Small intestine (tissue), 7 donors: ENCODE measurements around the gene CTNNAL1. TPM values are rescaled to one million over a fixed set of nuclear protein-coding genes. Genes with fewer than 3 reads are reported as not detected.
"Not testable (repeated sequence)": the region's sequence is repeated elsewhere in the genome, so short reads cannot be mapped to it uniquely, and the experiment has no call there.

Experiments
- DNase-seq, 2 donors: peaks; one replicate each; pipeline versions ENCODE4 v3.0.0 to v3.0.0-alpha.2; 2013
- FAIRE-seq: peaks from 2 replicates; lab custom pipeline; 2012; peaks lifted over from hg19 to GRCh38; lab: Jason Lieb, UNC
- H3K27ac ChIP-seq, 3 donors: one replicate each; pipeline ENCODE4 v1.5.1; 2013; ENCODE audit warnings: low read length in 2 of 3, mild to moderate bottlenecking in 2 of 3, control low read depth in 1 of 3, inconsistent platforms in 1 of 3, low read depth in 1 of 3, moderate library complexity in 1 of 3
- H3K27me3 ChIP-seq, 3 donors: one replicate each; pipeline ENCODE4 v1.6.1; 2013; ENCODE audit warnings: low read length in 3 of 3, inconsistent platforms in 1 of 3; ENCODE audit not compliant: control insufficient read depth in 3 of 3, insufficient read depth in 3 of 3
- H3K36me3 ChIP-seq, 3 donors: one replicate each; pipeline ENCODE4 v1.6.1; 2013; ENCODE audit warnings: low read length in 3 of 3, inconsistent platforms in 1 of 3, low read depth in 1 of 3, mild to moderate bottlenecking in 1 of 3, moderate library complexity in 1 of 3; ENCODE audit not compliant: control insufficient read depth in 3 of 3, insufficient read depth in 2 of 3
- H3K4me1 ChIP-seq, 3 donors: one replicate each; pipeline ENCODE4 v1.6.1; 2013; ENCODE audit warnings: low read length in 2 of 3, inconsistent platforms in 1 of 3, low read depth in 1 of 3, mild to moderate bottlenecking in 1 of 3, moderate library complexity in 1 of 3; ENCODE audit not compliant: control insufficient read depth in 3 of 3, insufficient read depth in 2 of 3
- H3K4me3 ChIP-seq, 3 donors: one replicate each; pipeline ENCODE4 v1.5.1; 2013; ENCODE audit warnings: low read length in 3 of 3, control low read depth in 1 of 3, inconsistent platforms in 1 of 3, low read depth in 1 of 3, mild to moderate bottlenecking in 1 of 3, moderate library complexity in 1 of 3
- H3K9me3 ChIP-seq, 2 donors: one replicate each; pipeline ENCODE4 v1.6.1; 2013; ENCODE audit warnings: low read depth in 1 of 2, low read length in 1 of 2; ENCODE audit not compliant: control insufficient read depth in 2 of 2, insufficient read depth in 1 of 2
- WGBS, 3 donors: extraction: QIAGEN DNeasy Blood & Tissue Kit; methylation state at CpG; one replicate each; pipeline ENCODE4 v1.1.7; 2013; 5-methylcytosine and 5-hydroxymethylcytosine counted together
- polyA plus RNA-seq, 4 donors: library from polyadenylated mRNA; stranded (reverse) in 3 of 4; unstranded in 1 of 4; fragments of 200-250 nt in 3 of 4; fragments of 120-200 nt in 1 of 4; gene quantifications; one replicate each; pipeline versions ENCODE4 v1.2.1 to v1.2.3, GENCODE V29; 2013
- donor health status: healthy with polysubstance abuse.
- donor health status: control.
- donor health status: control.
- donor health status: Bipolar disorder and iron deficiency.
- donor health status: healthy.

CTNNAL1 gene
- polyA plus RNA-seq, 4 donors, result 7.8 to 26.6 (median 20.8) TPM

GRCh38 chr9:108928386-108928785 is 84.9 kb downstream of the CTNNAL1 start:
- DNase-seq (no peak), FAIRE-seq (no peak)
- peaks cover 3 to 19% (median 14%) of the 10 kb centered on the region in 3 donors for H3K36me3 ChIP-seq
- H3K27me3 ChIP-seq, result no peaks in the 10 kb centered on the region
- no peak overlapping the region for H3K27ac ChIP-seq
- H3K4me1 ChIP-seq, result peaks cover 0 to 4% (median 3%) of the 10 kb centered on the region in 3 donors
- H3K9me3 ChIP-seq, result no peaks in the 10 kb centered on the region
- WGBS, 3 donors, result 67 to 91% (median 87%) methylated on average over 2 of the region's 2 CpGs
- H3K4me3 ChIP-seq, result no peak overlapping the region

DNA sequence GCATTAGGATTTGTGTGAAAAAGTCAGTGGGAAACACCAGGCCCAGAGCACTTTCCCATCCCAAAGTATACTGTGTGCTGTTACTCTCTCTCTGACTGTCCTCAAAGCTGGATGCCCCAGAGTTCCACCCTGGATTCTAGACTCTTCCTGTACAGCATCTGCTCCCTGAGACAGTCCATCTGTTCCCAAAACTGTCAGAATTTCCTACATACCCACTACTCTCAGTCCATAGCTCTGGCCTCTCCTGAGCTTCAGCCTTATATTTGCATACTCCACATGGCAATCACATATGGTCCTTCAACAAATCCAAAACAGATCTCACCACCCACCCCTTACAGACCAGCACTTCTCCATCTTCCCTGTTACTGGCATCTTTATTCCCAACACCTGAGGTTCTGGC is 88.8 kb downstream of the CTNNAL1 start:
- H3K27me3 ChIP-seq, result no peaks in the 10 kb centered on the region
- no peaks in the 10 kb centered on the region for H3K9me3 ChIP-seq
- no peak for DNase-seq
- no peak for FAIRE-seq
- no peak overlapping the region for H3K4me3 ChIP-seq
- H3K4me1 ChIP-seq, result no peaks in the 10 kb centered on the region
- H3K27ac ChIP-seq, result no peak overlapping the region
- peaks cover 7 to 19% (median 19%) of the 10 kb centered on the region in 3 donors for H3K36me3 ChIP-seq

DNA sequence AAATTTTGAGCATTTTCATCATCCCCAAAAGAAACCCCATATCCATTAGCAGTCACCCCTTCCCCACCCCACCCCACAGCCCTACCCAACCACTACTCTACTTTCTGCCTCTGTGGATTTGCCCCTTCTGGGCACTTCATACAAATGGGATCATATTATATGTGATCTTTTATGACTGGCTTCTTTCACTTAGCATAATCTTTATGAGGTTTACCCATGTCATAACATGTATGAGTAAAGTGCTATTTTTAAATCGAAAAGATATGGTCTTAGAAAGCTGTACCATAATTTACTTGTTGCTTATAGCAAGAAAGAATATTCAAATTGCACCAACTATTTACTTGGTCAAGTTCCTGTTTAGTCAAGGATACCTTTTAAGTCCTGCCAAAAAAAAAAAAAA is 92.1 kb downstream of the CTNNAL1 start:
- Histone ChIP-seq H3K4me1 (no peaks in the 10 kb centered on the region), H3K4me3 (no peak overlapping the region), H3K36me3 (peaks cover 4 to 30% (median 15%) of the 10 kb centered on the region in 3 donors), H3K9me3 (no peaks in the 10 kb centered on the region), H3K27me3 (no peaks in the 10 kb centered on the region), H3K27ac (no peak overlapping the region)
- FAIRE-seq (no peak), DNase-seq (no peak)
- 86 to 93% (median 87%) methylated on average over 1 of the region's 1 CpG for WGBS, 3 donors

DNA sequence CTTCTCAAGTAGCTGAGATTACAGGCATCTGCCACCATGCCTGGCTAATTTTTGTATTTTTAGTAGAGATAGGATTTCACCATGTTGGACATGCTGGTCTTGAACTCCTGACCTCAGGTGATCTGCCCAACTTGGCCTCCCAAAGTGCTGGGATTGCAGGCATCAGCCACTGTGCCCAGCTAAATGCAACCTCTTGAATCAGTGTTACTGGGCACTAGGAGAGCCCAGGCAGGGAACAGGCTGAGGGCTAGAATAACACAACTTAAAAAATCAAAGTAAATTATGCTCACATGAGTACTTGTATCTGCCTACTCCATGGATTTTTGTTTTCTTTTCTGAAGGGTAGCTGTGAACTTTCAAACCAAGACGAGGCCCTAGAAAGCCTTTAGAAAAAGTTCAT is 92.9 kb downstream of the CTNNAL1 start:
- not testable (repeated sequence) for FAIRE-seq, H3K9me3 ChIP-seq, H3K27me3 ChIP-seq, H3K4me1 ChIP-seq, H3K4me3 ChIP-seq, DNase-seq, H3K27ac ChIP-seq
- peaks cover 7 to 27% (median 14%) of the 10 kb centered on the region in 3 donors for H3K36me3 ChIP-seq
- WGBS, 3 donors, result 93 to 100% (median 98%) methylated on average over 1 of the region's 1 CpG

- 90 to 93% (median 91%) methylated on average over 6 of the region's 6 CpGs for WGBS, 3 donors
- no peak overlapping the region for H3K4me3 ChIP-seq
- H3K4me1 ChIP-seq, result no peaks in the 10 kb centered on the region
- DNase-seq (peak in 1 of 2 donors; percentile 4), FAIRE-seq (no peak)
- no peaks in the 10 kb centered on the region for H3K9me3 ChIP-seq
- peaks cover 9 to 26% (median 14%) of the 10 kb centered on the region in 3 donors for H3K36me3 ChIP-seq
- H3K27me3 ChIP-seq, result no peaks in the 10 kb centered on the region
- no peak overlapping the region for H3K27ac ChIP-seq
Observed at GRCh38 chr9:108919517-108919916, 93.8 kb downstream of the CTNNAL1 start.

- FAIRE-seq (no peak), DNase-seq (no peak)
- Histone ChIP-seq H3K27me3 (no peaks in the 10 kb centered on the region), H3K9me3 (no peaks in the 10 kb centered on the region), H3K4me1 (no peaks in the 10 kb centered on the region), H3K27ac (no peak overlapping the region), H3K4me3 (no peak overlapping the region), H3K36me3 (peaks cover 10 to 34% (median 10%) of the 10 kb centered on the region in 3 donors)
- 96 to 98% (median 96%) methylated on average over 5 of the region's 5 CpGs for whole genome bisulfite sequencing, 3 donors
Observed at GRCh38 chr9:108913391-108913790, 99.9 kb downstream of the CTNNAL1 start.

GRCh38 chr9:108911820-108912219 is 101.5 kb downstream of the CTNNAL1 start:
- Histone ChIP-seq H3K36me3 (peaks cover 10 to 28% (median 10%) of the 10 kb centered on the region in 3 donors), H3K9me3 (no peaks in the 10 kb centered on the region), H3K27me3 (no peaks in the 10 kb centered on the region), H3K4me1 (no peaks in the 10 kb centered on the region), H3K4me3 (no peak overlapping the region), H3K27ac (no peak overlapping the region)
- DNase-seq (no peak), FAIRE-seq (no peak)
- WGBS, 3 donors, result 8 to 35% (median 13%) methylated on average over 1 of the region's 1 CpG

DNA sequence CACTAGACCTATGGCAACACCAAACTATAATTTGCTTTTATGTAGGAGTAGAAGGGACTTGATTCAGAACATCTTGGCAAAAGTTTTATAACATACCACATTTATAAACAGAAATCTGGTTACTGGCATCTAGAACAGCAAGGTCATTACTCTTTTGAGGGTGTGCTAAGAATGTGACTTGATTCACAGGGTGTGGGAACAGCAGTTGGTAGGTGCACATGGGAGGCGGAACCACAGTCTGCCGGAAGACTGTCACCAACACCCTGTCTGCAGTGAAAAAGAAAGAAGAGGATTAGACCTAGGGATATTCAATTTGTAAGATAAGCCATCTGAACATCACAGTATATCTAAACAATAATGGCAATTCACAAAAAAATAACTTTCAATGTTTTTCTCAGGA is 102.4 kb downstream of the CTNNAL1 start:
- Histone ChIP-seq H3K9me3 (no peaks in the 10 kb centered on the region), H3K36me3 (peaks cover 10 to 31% (median 11%) of the 10 kb centered on the region in 3 donors)
- WGBS, 3 donors, result 95 to 97% (median 96%) methylated on average over 2 of the region's 2 CpGs

DNA sequence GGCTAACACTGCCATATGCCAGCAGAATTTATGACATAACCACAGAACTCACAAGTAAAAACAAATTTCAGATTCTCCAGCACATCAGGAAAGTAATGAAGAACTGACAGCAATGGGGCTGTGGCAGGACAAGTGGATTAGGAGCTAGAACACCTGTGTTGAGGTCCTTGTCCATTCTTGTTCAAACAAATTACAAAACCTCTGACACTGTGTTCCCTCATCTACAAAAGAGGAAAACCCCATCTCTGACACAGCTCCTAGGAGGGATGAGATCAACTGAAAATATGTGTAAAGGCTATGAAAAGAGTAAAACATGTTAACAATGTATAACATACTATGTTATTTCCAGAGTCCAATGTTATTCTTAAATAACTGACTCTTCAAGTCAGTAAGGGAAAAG is 102.9 kb downstream of the CTNNAL1 start:
- DNase-seq (no peak), FAIRE-seq (no peak)
- Histone ChIP-seq H3K36me3 (peaks cover 7 to 31% (median 12%) of the 10 kb centered on the region in 3 donors), H3K4me1 (no peaks in the 10 kb centered on the region), H3K4me3 (no peak overlapping the region), H3K27me3 (no peaks in the 10 kb centered on the region), H3K9me3 (no peaks in the 10 kb centered on the region), H3K27ac (no peak overlapping the region)

More for the DNA sequence above, 102.4 kb downstream of the CTNNAL1 start:
- Histone ChIP-seq H3K4me3 (no peak overlapping the region), H3K4me1 (no peaks in the 10 kb centered on the region), H3K27ac (no peak overlapping the region), H3K27me3 (no peaks in the 10 kb centered on the region)
- DNase-seq (no peak), FAIRE-seq (no peak)
